ENCODE data around the gene DPH2.

DPH2 gene

DNA sequence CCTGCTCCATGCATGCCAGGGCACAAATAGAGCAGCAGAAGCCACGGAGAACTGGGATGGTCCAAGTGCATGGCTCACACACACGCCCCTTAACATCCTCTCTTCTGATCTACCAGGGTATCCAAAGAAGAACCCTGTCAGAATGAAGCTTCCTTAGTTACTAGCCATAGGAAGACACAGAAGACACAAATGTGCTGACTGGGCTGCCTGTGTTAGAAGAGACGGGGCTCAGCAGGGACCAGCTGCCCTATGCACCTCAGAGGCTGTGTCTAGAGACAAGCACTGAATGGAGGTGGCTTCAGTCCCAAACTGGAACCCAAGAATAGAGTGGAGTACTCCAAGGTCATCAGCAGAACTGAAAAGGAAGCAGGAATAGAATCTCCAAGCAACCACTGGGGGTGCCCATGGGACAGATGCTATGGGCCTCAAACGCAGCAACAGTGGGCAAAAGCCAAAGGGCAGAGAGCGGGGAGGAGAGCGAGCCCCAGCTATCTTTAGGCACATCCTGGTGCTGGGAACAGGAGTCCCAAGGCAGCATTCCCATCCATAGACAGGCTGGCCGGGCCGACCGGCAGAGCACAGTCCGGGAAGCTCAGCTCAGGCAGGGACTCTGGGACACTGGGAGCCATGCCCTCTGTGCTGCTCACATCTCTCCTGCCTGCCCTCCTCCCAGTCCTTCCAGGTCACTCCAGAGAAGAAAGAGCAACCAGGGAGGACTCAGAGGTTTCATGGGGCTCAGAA is 51.9 kb downstream of the DPH2 start:
- Histone ChIP-seq H3K27ac (ENCODE audit: low read depth, low read length) (no peak overlapping the region), H3F3A (ENCODE audit: control insufficient read depth, insufficient read depth) (no peaks in the 10 kb centered on the region), H3K4me1 (ENCODE audit: control insufficient read depth, low read length) (peaks cover 8% of the 10 kb centered on the region), H3K9me3 (ENCODE audit: control insufficient read depth, insufficient read depth, low read length) (no peaks in the 10 kb centered on the region), H3K4me3 (ENCODE audit: low read length) (no peak overlapping the region), H3K9me2 (replicated peaks; ENCODE audit: control insufficient read depth, low read length) (no peaks in the 10 kb centered on the region), H3K79me2 (ENCODE audit: control insufficient read depth, low read length) (no peaks in the 10 kb centered on the region), H3K36me3 (ENCODE audit: control insufficient read depth, low read length) (no peaks in the 10 kb centered on the region), H4K20me1 (ENCODE audit: control insufficient read depth, insufficient read depth, low read depth, low read length) (no peaks in the 10 kb centered on the region), H3K27me3 (ENCODE audit: control insufficient read depth, low read length) (no peaks in the 10 kb centered on the region), H3K4me2 (ENCODE audit: low read length) (no peak overlapping the region)
- TF ChIP-seq, protein P1, sequence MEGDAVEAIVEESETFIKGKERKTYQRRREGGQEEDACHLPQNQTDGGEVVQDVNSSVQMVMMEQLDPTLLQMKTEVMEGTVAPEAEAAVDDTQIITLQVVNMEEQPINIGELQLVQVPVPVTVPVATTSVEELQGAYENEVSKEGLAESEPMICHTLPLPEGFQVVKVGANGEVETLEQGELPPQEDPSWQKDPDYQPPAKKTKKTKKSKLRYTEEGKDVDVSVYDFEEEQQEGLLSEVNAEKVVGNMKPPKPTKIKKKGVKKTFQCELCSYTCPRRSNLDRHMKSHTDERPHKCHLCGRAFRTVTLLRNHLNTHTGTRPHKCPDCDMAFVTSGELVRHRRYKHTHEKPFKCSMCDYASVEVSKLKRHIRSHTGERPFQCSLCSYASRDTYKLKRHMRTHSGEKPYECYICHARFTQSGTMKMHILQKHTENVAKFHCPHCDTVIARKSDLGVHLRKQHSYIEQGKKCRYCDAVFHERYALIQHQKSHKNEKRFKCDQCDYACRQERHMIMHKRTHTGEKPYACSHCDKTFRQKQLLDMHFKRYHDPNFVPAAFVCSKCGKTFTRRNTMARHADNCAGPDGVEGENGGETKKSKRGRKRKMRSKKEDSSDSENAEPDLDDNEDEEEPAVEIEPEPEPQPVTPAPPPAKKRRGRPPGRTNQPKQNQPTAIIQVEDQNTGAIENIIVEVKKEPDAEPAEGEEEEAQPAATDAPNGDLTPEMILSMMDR (IDR thresholded peaks at IDR 0.05; ENCODE audit: low read depth, low read length, poor library complexity, severe bottlenecking) = no peak
- no peak for TF ChIP-seq EZH2phosphoT487 (IDR thresholded peaks at IDR 0.05; ENCODE audit: borderline replicate concordance, low read length)
